Endothelial cell of umbilical vein (primary cell): ENCODE results near the gene PPP1CA. TPM values are rescaled to one million over a fixed set of nuclear protein-coding genes. Genes with fewer than 3 reads are reported as not detected.

ENCODE experiments used
- BruUV-seq: library from RNA; stranded (reverse); fragments of 400-500 nt; replicated peaks from 2 replicates; lab custom pipeline; 2021; lab: Mats Ljungman, UMichigan
- CTCF ChIA-PET: fragments of 300-600, 350-600 bp; sonication (Branson Sonifier 250); formaldehyde crosslinking; loops from one replicate; lab custom pipeline; 2021; ENCODE audit warnings: antibody characterized with exemption, inconsistent platforms; lab: Charles Lee
- POLR2A ChIA-PET: fragments of 300-600, 350-600 bp; sonication (Branson Sonifier 250); formaldehyde crosslinking; loops from one replicate; lab custom pipeline; 2021; ENCODE audit warnings: antibody characterized with exemption, inconsistent platforms; lab: Charles Lee
- DNase-seq: peaks from one replicate; pipeline ENCODE4 v3.0.0-alpha.2; 2011; ENCODE audit warnings: low read depth, low spot score
- FAIRE-seq: peaks from 2 replicates; lab custom pipeline; 2011; peaks lifted over from hg19 to GRCh38; lab: Jason Lieb, UNC
- H2AFZ ChIP-seq: 2 replicates; pipeline ENCODE4 v1.6.0; 2012; ENCODE audit warnings: low read depth, low read length, control low read depth, inconsistent platforms
- H3K27ac ChIP-seq: 2 replicates; pipeline ENCODE4 v1.5.1; 2011; ENCODE audit warnings: low read depth, mild to moderate bottlenecking, control low read depth, low read length, moderate library complexity; ENCODE audit not compliant: insufficient read depth
- H3K27me3 ChIP-seq, 2 experiments: 2 replicates each; pipeline versions ENCODE4 v1.6.0 to v1.6.1; 2011; ENCODE audit warnings: low read length in 2 of 2, mixed read lengths in 1 of 2; ENCODE audit not compliant: control insufficient read depth in 2 of 2, insufficient read depth in 2 of 2
- H3K36me3 ChIP-seq, 2 experiments: 2 replicates in 1 of 2; 3 replicates in 1 of 2; pipeline ENCODE4 v1.5.1; 2011; ENCODE audit warnings: low read length in 2 of 2, mild to moderate bottlenecking in 1 of 2, moderate library complexity in 1 of 2; ENCODE audit not compliant: control insufficient read depth in 2 of 2, insufficient read depth in 2 of 2; ENCODE audit errors: extremely low read depth in 1 of 2
- H3K4me1 ChIP-seq: 3 replicates; pipeline ENCODE4 v1.5.1; 2011; ENCODE audit warnings: mild to moderate bottlenecking, low read length; ENCODE audit not compliant: control insufficient read depth, insufficient read depth; ENCODE audit errors: extremely low read depth
- H3K4me2 ChIP-seq: 2 replicates; pipeline ENCODE4 v1.6.1; 2011; ENCODE audit warnings: low read length, control low read depth, mixed read lengths; ENCODE audit not compliant: insufficient read depth
- H3K4me3 ChIP-seq, 3 experiments: fragments of 200-600 bp in 1 of 3; sonication (generic), shearing (Covaris generic) in 1 of 3; replicated peaks in 1 of 3; 2 replicates each; pipeline ENCODE4 v1.5.1; 2011 to 2016; ENCODE audit warnings: control low read depth in 3 of 3, low read length in 3 of 3, mild to moderate bottlenecking in 2 of 3, inconsistent platforms in 1 of 3, low read depth in 1 of 3, moderate library complexity in 1 of 3; ENCODE audit not compliant: insufficient read depth in 1 of 3
- H3K79me2 ChIP-seq: 2 replicates; pipeline ENCODE4 v1.6.0; 2012; ENCODE audit warnings: low read length, inconsistent platforms; ENCODE audit not compliant: control insufficient read depth, insufficient read depth
- H3K9ac ChIP-seq: replicated peaks from 2 replicates; pipeline ENCODE3; 2011; ENCODE audit warnings: low read length, control low read depth; ENCODE audit not compliant: insufficient read depth; ENCODE audit errors: extremely low read depth
- H3K9me1 ChIP-seq: replicated peaks from 3 replicates; pipeline ENCODE4 v1.6.0; 2011; ENCODE audit warnings: mild to moderate bottlenecking, low read length; ENCODE audit not compliant: control insufficient read depth, insufficient read depth; ENCODE audit errors: extremely low read depth
- H3K9me3 ChIP-seq: replicated peaks from 2 replicates; pipeline ENCODE4 v1.5.1; 2012; ENCODE audit warnings: low read length, inconsistent platforms; ENCODE audit not compliant: control insufficient read depth, insufficient read depth
- H4K20me1 ChIP-seq: replicated peaks from 2 replicates; pipeline ENCODE3; 2011; ENCODE audit warnings: mild to moderate bottlenecking, low read length; ENCODE audit not compliant: control insufficient read depth, insufficient read depth; ENCODE audit errors: extremely low read depth
- EZH2 ChIP-seq: IDR thresholded peaks from 2 replicates; pipeline ENCODE4 v1.6.1; 2012; ENCODE audit warnings: borderline replicate concordance, low read depth, mild to moderate bottlenecking, moderate library complexity, low read length, inconsistent platforms; ENCODE audit not compliant: severe bottlenecking
- FOS ChIP-seq: IDR thresholded peaks from 2 replicates; pipeline ENCODE4 v1.6.1; 2011; ENCODE audit warnings: mild to moderate bottlenecking, low read length, moderate library complexity, borderline replicate concordance; ENCODE audit not compliant: insufficient read depth
- GATA2 ChIP-seq: IDR thresholded peaks from 2 replicates; pipeline ENCODE4 v1.7.0; 2011; ENCODE audit warnings: low read depth, mild to moderate bottlenecking, moderate library complexity, mixed read lengths, low read length; ENCODE audit not compliant: insufficient read length, insufficient read depth
- JUN ChIP-seq: IDR thresholded peaks from 2 replicates; pipeline ENCODE4 v1.6.1; 2011; ENCODE audit warnings: borderline replicate concordance, low read depth; ENCODE audit not compliant: insufficient read length, insufficient read depth
- MYC ChIP-seq: IDR thresholded peaks from one replicate; pipeline ENCODE4 v1.6.1; 2011; ENCODE audit warnings: mild to moderate bottlenecking, low read depth, low read length
- POLR2A ChIP-seq: IDR thresholded peaks from 2 replicates; pipeline ENCODE4 v1.6.1; 2012; ENCODE audit warnings: low read depth, mild to moderate bottlenecking, control low read depth, low read length
- POLR2AphosphoS5 ChIP-seq: IDR thresholded peaks from 2 replicates; pipeline ENCODE4 v1.6.1; 2012; ENCODE audit warnings: low read depth, mild to moderate bottlenecking, control low read depth, low read length, moderate library complexity; ENCODE audit not compliant: insufficient read depth
- dilution Hi-C: fragments of 300-500 bp; cut with MboI; formaldehyde crosslinking; loops from one replicate; pipeline ENCODE4 v1.15.0; 2019; ENCODE audit warnings: low sequenced_read_pairs; ENCODE audit not compliant: extremely low pct_ligation_motif_present
- intact Hi-C: fragments of 100-400 bp; cut with micrococcal nuclease; formaldehyde crosslinking; loops from one replicate; pipeline ENCODE4 v1.10.0; 2022
- polyA plus RNA-seq, 4 experiments: library from polyadenylated mRNA; depleted of rRNA in 3 of 4; stranded (reverse) in 3 of 4; unstranded in 1 of 4; fragments of >200 nt; gene quantifications; 2 replicates each; pipeline versions ENCODE4 v1.2.1 to v1.2.3, GENCODE V29; 2011 to 2012; ENCODE audit warnings: missing spikeins in 1 of 4
- total RNA-seq: library from RNA; stranded (reverse); gene quantifications from 2 replicates; pipeline ENCODE4 v1.2.3, GENCODE V29; 2021
- TF ChIP-seq, protein P1 (sequence below): IDR thresholded peaks from 2 replicates; pipeline ENCODE4 v1.6.1; 2011; ENCODE audit not compliant: insufficient read depth, insufficient read length
- TF ChIP-seq, protein P2 (sequence below), 2 donors: IDR thresholded peaks; 1 replicate in 1 of 2; 2 replicates in 1 of 2; pipeline ENCODE4 v1.5.1; 2011; ENCODE audit warnings: low read length in 2 of 2, mild to moderate bottlenecking in 2 of 2, moderate library complexity in 2 of 2, control low read depth in 1 of 2, inconsistent platforms in 1 of 2, low read depth in 1 of 2; ENCODE audit not compliant: insufficient read depth in 1 of 2; ENCODE audit errors: extremely low read depth in 1 of 2

PPP1CA gene
- total and polyA plus RNA-seq, 2 donors (not counting 3 experiments of a cell fraction or from before 2014, with no cell fraction given), result 192 to 419 TPM

DNA sequence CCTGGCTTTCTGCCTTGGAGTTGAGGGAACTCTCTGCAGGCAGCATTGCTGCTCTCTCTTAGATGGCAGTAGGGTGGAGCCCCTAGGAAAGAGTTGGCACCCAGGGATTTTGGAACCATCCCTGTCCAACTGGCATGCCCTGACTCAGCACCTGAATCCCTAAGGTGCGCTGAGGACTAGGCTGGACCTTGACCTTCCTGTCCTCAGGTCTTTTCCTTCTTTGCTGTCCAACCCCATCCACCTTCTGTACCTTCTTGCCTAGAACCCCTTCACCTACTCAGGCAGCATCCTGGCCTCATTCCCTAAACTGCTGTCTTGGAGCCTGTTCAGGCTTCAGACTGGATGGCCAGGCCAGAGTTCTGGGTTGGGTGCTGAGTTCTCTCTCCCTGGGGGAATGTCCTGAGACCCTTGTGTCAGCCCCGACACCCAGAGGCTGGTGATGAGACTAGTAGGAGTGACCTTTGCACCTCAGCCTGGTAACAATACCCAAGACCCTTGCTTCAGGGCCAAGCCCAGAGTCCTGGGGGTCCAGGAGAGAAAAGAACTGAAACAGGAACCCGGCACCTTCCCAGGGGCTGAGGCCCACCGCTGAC, 45.8 kb downstream of the PPP1CA start:
- Histone ChIP-seq H3K27me3 (no peaks in the 10 kb centered on the region), H3K4me2 (no peak overlapping the region), H3K36me3 (no peaks in the 10 kb centered on the region), H2AFZ (no peak overlapping the region), H3K4me1 (peaks cover 47% of the 10 kb centered on the region), H3K79me2 (peaks cover 4% of the 10 kb centered on the region), H3K9ac (no peak overlapping the region), H3K9me3 (no peaks in the 10 kb centered on the region), H4K20me1 (no peaks in the 10 kb centered on the region), H3K9me1 (no peaks in the 10 kb centered on the region), H3K4me3 (no peak overlapping the region), H3K27ac (peak overlapping the region; percentile 78)
- dilution Hi-C loops (no loop called here), intact Hi-C loops (no loop called here)
- no TSS peak for BruUV-seq
- ChIA-PET POLR2A (interaction anchor here (1.1 kb wide), 1 partner anchor 18 kb away, joined by 3 read pairs; the partner anchor contains the start of gene CLCF1), CTCF (interaction anchor here (0.6 to 15.0 kb wide), 4 partner anchors 10 to 66 kb away, joined by 3 to 1051 read pairs (median 10); partner anchors contain the start of genes ANKRD13D, CLCF1 and PPP1CA)
- no peak for TF ChIP-seq EZH2
- TF ChIP-seq, protein P1, sequence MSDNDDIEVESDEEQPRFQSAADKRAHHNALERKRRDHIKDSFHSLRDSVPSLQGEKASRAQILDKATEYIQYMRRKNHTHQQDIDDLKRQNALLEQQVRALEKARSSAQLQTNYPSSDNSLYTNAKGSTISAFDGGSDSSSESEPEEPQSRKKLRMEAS, result no peak
- TF ChIP-seq POLR2AphosphoS5, result no peak
- TF ChIP-seq MYC, result no peak
- no peak for TF ChIP-seq GATA2
- no peak for TF ChIP-seq FOS
- TF ChIP-seq JUN, result no peak
- TF ChIP-seq POLR2A, result no peak
- TF ChIP-seq, protein P2, sequence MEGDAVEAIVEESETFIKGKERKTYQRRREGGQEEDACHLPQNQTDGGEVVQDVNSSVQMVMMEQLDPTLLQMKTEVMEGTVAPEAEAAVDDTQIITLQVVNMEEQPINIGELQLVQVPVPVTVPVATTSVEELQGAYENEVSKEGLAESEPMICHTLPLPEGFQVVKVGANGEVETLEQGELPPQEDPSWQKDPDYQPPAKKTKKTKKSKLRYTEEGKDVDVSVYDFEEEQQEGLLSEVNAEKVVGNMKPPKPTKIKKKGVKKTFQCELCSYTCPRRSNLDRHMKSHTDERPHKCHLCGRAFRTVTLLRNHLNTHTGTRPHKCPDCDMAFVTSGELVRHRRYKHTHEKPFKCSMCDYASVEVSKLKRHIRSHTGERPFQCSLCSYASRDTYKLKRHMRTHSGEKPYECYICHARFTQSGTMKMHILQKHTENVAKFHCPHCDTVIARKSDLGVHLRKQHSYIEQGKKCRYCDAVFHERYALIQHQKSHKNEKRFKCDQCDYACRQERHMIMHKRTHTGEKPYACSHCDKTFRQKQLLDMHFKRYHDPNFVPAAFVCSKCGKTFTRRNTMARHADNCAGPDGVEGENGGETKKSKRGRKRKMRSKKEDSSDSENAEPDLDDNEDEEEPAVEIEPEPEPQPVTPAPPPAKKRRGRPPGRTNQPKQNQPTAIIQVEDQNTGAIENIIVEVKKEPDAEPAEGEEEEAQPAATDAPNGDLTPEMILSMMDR (IDR thresholded peaks at IDR 0.05; ENCODE audit: extremely low read depth in 1 of 2, insufficient read depth in 1 of 2, low read depth in 1 of 2, low read length in 2 of 2), result no peak
- FAIRE-seq (no peak), DNase-seq (no peak)
